ENCODE data around the gene ROCK2.
A peak's percentile ranks its signal among the peaks of the same experiment; 100 is the strongest.

ROCK2 gene

GRCh38 chr2:11388262-11389051, 44.0 kb upstream of the ROCK2 start:
- TF ChIP-seq CTCF (conservative IDR thresholded peaks at IDR 0.05; ENCODE audit: control insufficient read depth, insufficient read depth, low read depth, low read length) = no peak
- H3K4me3 ChIP-seq (ENCODE audit: control insufficient read depth, low read depth, low read length) = no peak overlapping the region
- DNase-seq (ENCODE audit: low read depth) = no peak

GRCh38 chr2:11387843-11388242, 43.4 kb upstream of the ROCK2 start:
- TF ChIP-seq CTCF (conservative IDR thresholded peaks at IDR 0.05; ENCODE audit: control insufficient read depth, insufficient read depth, low read depth, low read length) = no peak
- no peak overlapping the region for H3K4me3 ChIP-seq (ENCODE audit: control insufficient read depth, low read depth, low read length)
- DNase-seq (ENCODE audit: low read depth) = no peak

GRCh38 chr2:11387100-11387390, 42.6 kb upstream of the ROCK2 start:
- no peak for TF ChIP-seq CTCF (conservative IDR thresholded peaks at IDR 0.05; ENCODE audit: control insufficient read depth, insufficient read depth, low read depth, low read length)
- H3K4me3 ChIP-seq (ENCODE audit: control insufficient read depth, low read depth, low read length) = no peak overlapping the region
- DNase-seq (ENCODE audit: low read depth) = peak; percentile 52

GRCh38 chr2:11385847-11386246, 41.4 kb upstream of the ROCK2 start:
- no peak for TF ChIP-seq CTCF (conservative IDR thresholded peaks at IDR 0.05; ENCODE audit: control insufficient read depth, insufficient read depth, low read depth, low read length)
- no peak overlapping the region for H3K4me3 ChIP-seq (ENCODE audit: control insufficient read depth, low read depth, low read length)
- no peak for DNase-seq (ENCODE audit: low read depth)

GRCh38 chr2:11385216-11385615, 40.8 kb upstream of the ROCK2 start:
- no peak overlapping the region for H3K4me3 ChIP-seq (ENCODE audit: control insufficient read depth, low read depth, low read length)
- DNase-seq (ENCODE audit: low read depth) = no peak
- TF ChIP-seq CTCF (conservative IDR thresholded peaks at IDR 0.05; ENCODE audit: control insufficient read depth, insufficient read depth, low read depth, low read length) = no peak

GRCh38 chr2:11379558-11379957, 35.1 kb upstream of the ROCK2 start:
- no peak for DNase-seq (ENCODE audit: low read depth)
- H3K4me3 ChIP-seq (ENCODE audit: control insufficient read depth, low read depth, low read length) = no peak overlapping the region
- no peak for TF ChIP-seq CTCF (conservative IDR thresholded peaks at IDR 0.05; ENCODE audit: control insufficient read depth, insufficient read depth, low read depth, low read length)
